GM13976 (cell line): ENCODE results near the gene GP2.

Source experiments
- DNase-seq: peaks from one replicate; pipeline ENCODE4 v3.0.0; 2012; ENCODE audit warnings: low spot score
- CTCF ChIP-seq: IDR thresholded peaks from 2 replicates; pipeline ENCODE4 v1.5.1; 2012; ENCODE audit warnings: borderline replicate concordance, mild to moderate bottlenecking; ENCODE audit not compliant: insufficient read depth; ENCODE audit errors: extremely low read depth, missing control alignments, control extremely low read depth
- in situ Hi-C: fragments of 300-500 bp; cut with MboI; formaldehyde crosslinking; loops from one replicate; pipeline ENCODE4 v1.12.0; 2022; ENCODE audit warnings: low sequenced_read_pairs, mixed read lengths, inconsistent platforms; ENCODE audit not compliant: unreplicated experiment

The GP2 gene

DNA sequence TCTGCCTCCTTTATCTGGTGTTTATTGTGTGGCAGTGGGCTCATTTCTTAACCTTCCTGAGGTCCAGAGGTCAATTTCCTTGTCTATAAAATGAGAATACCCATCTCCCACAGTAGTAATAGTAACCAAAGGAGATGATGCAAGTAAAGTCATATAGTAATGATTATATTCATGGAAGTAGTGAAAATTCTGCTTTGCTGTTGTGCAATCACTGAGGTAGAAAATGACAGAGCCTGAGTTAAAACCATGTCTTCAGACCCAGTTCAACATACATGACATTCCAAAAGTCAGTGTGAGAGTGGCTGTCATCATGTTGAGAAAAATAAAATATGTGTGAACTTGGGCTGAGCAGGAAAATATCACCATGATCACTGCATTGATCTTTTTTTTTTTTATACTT is 26.1 kb upstream of the GP2 start:
- DNase-seq = no peak
- TF ChIP-seq CTCF = no peak
- in situ Hi-C loops = no loop called here

DNA sequence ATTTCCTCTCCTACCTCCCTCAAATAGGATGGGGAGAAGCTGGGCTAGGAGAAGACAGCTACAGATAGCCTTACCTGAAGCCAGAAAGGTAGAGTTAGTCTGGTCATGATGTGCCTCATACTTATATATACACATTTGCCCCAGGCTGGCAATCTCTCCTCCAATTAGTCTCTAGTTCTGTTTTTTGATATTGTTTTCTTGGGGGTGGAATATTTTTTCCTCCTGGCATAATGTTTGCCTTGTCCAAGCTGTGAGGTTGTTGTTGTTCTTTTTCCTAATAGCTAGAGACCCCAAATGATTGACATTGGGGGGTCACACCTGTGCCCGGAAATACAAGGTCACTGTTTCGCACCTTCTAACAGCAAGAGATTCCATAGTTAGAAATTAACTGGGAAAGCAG is 25.3 kb upstream of the GP2 start, which contains the start of gene UMOD:
TSS of gene UMOD (minus strand) at position 101 of the 400 bp plus-strand sequence. CDS start 1,978 bp downstream, outside the sequence.
- in situ Hi-C loops = no loop called here
- TF ChIP-seq CTCF = no peak
- no peak for DNase-seq

GRCh38 chr16:20349615-20350014 is 22.3 kb upstream of the GP2 start:
- DNase-seq = no peak
- TF ChIP-seq CTCF = no peak
- in situ Hi-C loops = no loop called here

GRCh38 chr16:20348365-20349185 is 21.3 kb upstream of the GP2 start:
- in situ Hi-C loops = no loop called here
- DNase-seq = peak; percentile 19
- no peak for TF ChIP-seq CTCF

- in situ Hi-C loops = no loop called here
- TF ChIP-seq CTCF = no peak
- no peak for DNase-seq
Observed at GRCh38 chr16:20347666-20348364, 20.5 kb upstream of the GP2 start.

- no peak for TF ChIP-seq CTCF
- in situ Hi-C loops = no loop called here
- no peak for DNase-seq
Observed at GRCh38 chr16:20344611-20345010, 17.3 kb upstream of the GP2 start.
